Lower leg skin (tissue), 4 donors: ENCODE data around the gene CHD6. TPM values are rescaled to one million over a fixed set of nuclear protein-coding genes. Genes with fewer than 3 reads are reported as not detected.

Experiments used
- DNase-seq, 2 donors: peaks; one replicate each; pipeline ENCODE4 v3.0.0-alpha.2; 2019; ENCODE audit warnings: low spot score in 2 of 2
- H3K4me3 ChIP-seq: fragments of 200-600 bp; sonication (generic); 2 replicates; pipeline ENCODE4 v1.5.1; 2017; ENCODE audit warnings: mild to moderate bottlenecking, low read depth; ENCODE audit not compliant: poor library complexity, severe bottlenecking
- POLR2A ChIP-seq, 2 donors: fragments of 450-650 bp; IDR thresholded peaks; one replicate each; pipeline ENCODE4 v1.6.1; 2016 to 2017; ENCODE audit warnings: antibody characterized with exemption in 2 of 2, mild to moderate bottlenecking in 1 of 2, moderate library complexity in 1 of 2
- WGBS, 2 donors: methylation state at CpG; one replicate each; pipeline ENCODE4 v1.1.5; 2018; 5-methylcytosine and 5-hydroxymethylcytosine counted together
- intact Hi-C: fragments of 100-400 bp; cut with DNase I; formaldehyde crosslinking; loops from one replicate; pipeline ENCODE4 v1.15.0; 2023; ENCODE audit warnings: low total_unique reads
- total RNA-seq, 4 donors: library from RNA; depleted of rRNA; stranded (reverse); fragments of >200 nt; gene quantifications; one replicate each; pipeline ENCODE4 v1.1.0, GENCODE V29; 2016
- TF ChIP-seq, protein P1 (sequence below), 3 donors: fragments of 450-650 bp; IDR thresholded peaks; one replicate each; pipeline ENCODE4 v1.5.1; 2016; ENCODE audit warnings: antibody characterized with exemption in 3 of 3, mild to moderate bottlenecking in 3 of 3, moderate library complexity in 2 of 3

CHD6 gene
- total RNA-seq, 4 donors from 2014 or later, result 29.7 to 40.1 (median 37.7) TPM

DNA sequence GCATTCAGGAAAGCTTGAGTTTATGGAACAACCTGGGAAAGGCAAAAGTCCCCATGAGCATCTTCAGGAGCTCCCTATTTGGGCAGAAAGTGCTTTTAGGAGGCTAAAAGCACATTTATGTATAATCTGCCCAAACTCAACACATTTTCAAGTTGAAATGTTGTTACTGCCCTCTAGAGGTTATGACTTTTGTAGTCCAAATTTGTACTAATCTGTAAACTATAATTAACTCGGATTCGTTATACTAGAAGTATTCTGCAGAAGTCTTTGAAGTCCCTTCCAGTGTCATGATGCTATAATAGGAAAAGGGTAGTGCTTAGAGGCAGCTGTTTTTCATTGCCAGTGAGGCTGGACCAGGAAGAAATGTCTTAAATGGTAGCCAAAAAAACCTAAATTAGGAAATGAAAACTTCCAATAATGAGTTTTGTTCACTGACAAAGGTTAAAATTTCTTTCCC, 206.8 kb downstream of the CHD6 start:
- no peak overlapping the region for H3K4me3 ChIP-seq
- WGBS, 2 donors, result 1 to 10% methylated on average over 2 of the region's 2 CpGs
- intact Hi-C loops, result no loop called here
- no peak for DNase-seq
- TF ChIP-seq, protein P1, sequence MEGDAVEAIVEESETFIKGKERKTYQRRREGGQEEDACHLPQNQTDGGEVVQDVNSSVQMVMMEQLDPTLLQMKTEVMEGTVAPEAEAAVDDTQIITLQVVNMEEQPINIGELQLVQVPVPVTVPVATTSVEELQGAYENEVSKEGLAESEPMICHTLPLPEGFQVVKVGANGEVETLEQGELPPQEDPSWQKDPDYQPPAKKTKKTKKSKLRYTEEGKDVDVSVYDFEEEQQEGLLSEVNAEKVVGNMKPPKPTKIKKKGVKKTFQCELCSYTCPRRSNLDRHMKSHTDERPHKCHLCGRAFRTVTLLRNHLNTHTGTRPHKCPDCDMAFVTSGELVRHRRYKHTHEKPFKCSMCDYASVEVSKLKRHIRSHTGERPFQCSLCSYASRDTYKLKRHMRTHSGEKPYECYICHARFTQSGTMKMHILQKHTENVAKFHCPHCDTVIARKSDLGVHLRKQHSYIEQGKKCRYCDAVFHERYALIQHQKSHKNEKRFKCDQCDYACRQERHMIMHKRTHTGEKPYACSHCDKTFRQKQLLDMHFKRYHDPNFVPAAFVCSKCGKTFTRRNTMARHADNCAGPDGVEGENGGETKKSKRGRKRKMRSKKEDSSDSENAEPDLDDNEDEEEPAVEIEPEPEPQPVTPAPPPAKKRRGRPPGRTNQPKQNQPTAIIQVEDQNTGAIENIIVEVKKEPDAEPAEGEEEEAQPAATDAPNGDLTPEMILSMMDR (IDR thresholded peaks at IDR 0.05), result no peak

DNA sequence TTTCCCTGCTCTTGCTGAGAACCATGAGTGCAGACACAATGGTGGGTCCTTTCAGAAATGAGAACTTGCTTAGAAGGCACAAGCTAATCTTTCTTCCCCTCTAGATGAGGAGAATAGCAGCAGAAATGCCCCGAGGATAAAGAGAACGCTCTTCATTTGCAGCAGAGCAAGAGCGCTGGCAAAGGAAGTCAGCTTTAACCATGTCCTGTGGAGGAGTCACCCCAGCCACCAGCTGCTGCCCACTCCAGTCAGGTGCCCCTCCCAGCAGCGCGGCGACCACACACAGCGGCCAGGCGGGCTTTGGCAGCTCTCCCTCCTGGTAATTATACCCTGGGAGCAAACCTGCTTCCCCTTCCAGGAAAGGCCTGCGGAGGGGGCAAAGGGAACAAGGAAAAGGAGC, 209.2 kb downstream of the CHD6 start:
- DNase-seq, result no peak
- WGBS, 2 donors, result 40 to 61% methylated on average over 9 of the region's 9 CpGs
- intact Hi-C loops, result no loop called here
- no peak for TF ChIP-seq POLR2A (IDR thresholded peaks at IDR 0.05)
- TF ChIP-seq, protein P1 (IDR thresholded peaks at IDR 0.05), result no peak
- H3K4me3 ChIP-seq, result no peak overlapping the region

DNA sequence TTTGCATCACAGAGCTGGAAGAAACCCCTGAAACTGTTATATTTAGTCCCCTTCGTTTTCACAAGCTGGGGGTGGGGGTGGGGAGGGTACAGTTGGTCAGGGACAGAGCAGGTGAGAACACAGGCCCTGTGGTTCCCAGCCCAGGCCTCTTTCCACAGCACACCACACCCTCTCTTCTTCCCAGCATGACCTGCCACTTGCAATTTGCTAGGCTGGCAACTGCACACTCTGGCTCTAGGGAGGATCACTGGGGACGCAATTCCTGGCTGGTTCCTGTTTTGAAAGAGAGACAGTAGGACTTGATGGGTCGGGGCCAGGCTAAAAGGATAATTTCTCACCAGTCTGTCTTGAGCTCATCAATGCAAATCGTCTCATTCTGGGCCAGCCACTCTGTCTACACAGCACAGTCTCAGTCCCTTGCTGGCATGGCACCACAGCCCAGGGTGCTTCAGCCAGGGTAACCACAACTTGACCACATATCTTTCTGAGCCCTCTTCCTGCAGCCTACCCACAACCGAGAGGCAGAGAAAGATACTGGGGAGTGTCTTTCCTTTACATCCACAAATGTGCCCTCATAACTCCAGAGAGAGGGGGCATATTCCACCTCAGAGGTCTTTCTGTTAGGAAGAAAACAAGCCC, 209.9 kb downstream of the CHD6 start:
- WGBS, 2 donors, result 46 to 60% methylated on average over 5 of the region's 5 CpGs
- no peak for DNase-seq
- no peak overlapping the region for H3K4me3 ChIP-seq
- TF ChIP-seq, protein P1 (IDR thresholded peaks at IDR 0.05), result no peak
- TF ChIP-seq POLR2A (IDR thresholded peaks at IDR 0.05), result no peak
- intact Hi-C loops, result no loop called here

DNA sequence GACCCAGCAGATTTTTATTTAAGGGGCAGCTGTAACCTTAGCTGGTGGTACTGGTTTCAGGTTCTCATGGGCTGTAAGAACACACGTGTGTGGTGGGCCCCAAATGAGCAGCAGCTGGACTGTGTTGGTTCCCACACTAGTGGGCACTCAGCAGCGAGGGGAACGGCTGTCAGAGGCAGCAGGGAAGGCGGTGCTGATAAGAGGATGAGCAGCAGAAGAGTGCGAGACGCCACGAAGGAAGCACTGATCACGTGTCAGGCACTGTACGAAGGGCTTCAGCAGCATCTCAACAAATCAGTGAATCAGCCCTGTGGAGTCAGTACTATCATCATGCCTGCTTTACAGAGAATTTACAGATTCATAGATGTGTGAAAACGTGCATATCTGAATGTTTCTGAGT, 210.6 kb downstream of the CHD6 start:
- 91 to 93% methylated on average over 10 of the region's 10 CpGs for WGBS, 2 donors

DNA sequence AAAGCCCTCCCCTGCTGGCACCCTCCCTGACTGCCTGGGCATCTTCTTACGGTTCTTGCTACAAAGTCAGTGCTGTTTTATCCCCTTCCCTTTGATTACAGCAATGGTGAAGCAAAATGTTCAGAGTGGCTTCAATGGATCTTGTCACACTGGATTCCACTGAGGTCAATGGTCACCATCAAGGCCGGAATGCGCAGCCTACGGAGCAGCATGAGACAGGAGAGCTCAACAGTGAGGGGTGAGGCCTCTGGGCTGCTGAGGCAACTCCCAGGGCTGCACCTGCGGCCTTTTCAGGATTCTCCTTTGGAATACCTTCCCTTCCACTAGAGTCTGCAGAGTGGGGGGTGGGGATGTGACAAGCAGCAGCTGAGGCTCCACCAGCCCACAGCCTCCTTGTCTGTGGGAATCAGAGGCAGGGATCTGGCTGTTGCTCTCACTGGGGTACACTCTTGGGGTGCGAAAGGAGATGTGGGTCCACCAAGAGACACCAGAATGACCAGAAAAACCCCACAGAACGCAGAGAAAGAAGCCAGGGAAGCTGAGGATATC, 211.2 kb downstream of the CHD6 start:
- TF ChIP-seq, protein P1 (IDR thresholded peaks at IDR 0.05), result no peak
- no peak for TF ChIP-seq POLR2A (IDR thresholded peaks at IDR 0.05)
- DNase-seq, result no peak
- 69 to 88% methylated on average over 7 of the region's 7 CpGs for WGBS, 2 donors
- H3K4me3 ChIP-seq, result no peak overlapping the region
- intact Hi-C loops, result no loop called here

More for the DNA sequence above, 210.6 kb downstream of the CHD6 start:
- DNase-seq, result no peak
- no peak for TF ChIP-seq POLR2A (IDR thresholded peaks at IDR 0.05)
- TF ChIP-seq, protein P1 (IDR thresholded peaks at IDR 0.05), result no peak
- intact Hi-C loops, result no loop called here
- H3K4me3 ChIP-seq, result no peak overlapping the region

DNA sequence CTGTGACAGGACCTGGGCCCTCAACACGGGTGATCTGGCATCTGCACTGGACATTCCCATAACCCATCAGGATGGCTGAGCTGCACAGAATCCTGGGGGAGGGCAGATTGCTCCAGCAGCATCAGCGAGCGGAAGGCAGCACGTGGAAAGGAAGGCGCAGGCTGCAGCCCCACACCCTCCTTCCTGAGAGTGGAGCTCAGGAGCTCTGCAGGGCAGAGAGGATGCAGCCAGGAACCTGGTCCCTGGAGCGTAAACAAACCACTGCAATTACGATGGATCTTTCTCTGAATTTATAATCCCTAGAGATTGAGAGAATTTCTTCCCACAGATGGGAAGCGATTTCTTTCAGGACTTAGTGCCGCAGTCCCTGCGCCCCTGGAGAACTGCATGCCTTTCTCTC, 211.8 kb downstream of the CHD6 start:
- TF ChIP-seq, protein P1 (IDR thresholded peaks at IDR 0.05), result no peak
- TF ChIP-seq POLR2A (IDR thresholded peaks at IDR 0.05), result no peak
- 79 to 86% methylated on average over 10 of the region's 10 CpGs for WGBS, 2 donors
- no peak for DNase-seq
- H3K4me3 ChIP-seq, result no peak overlapping the region
- intact Hi-C loops, result no loop called here
